Suprapubic skin (tissue), 4 donors: ENCODE data around the gene ANO4. TPM values are rescaled to one million over a fixed set of nuclear protein-coding genes. Genes with fewer than 3 reads are reported as not detected.
"Not testable (repeated sequence)": the region's sequence is repeated elsewhere in the genome, so short reads cannot be mapped to it uniquely, and the experiment has no call there.

Experiments
- DNase-seq, 2 donors: peaks; one replicate each; pipeline ENCODE4 v3.0.0-alpha.2; 2019; ENCODE audit warnings: low spot score in 2 of 2
- H3K27ac ChIP-seq: fragments of 200-600 bp; sonication (generic); one replicate; pipeline ENCODE4 v1.5.1; 2019
- H3K27me3 ChIP-seq: fragments of 200-600 bp; sonication (generic); one replicate; pipeline ENCODE4 v1.5.1; 2019
- H3K36me3 ChIP-seq: fragments of 200-600 bp; sonication (generic); one replicate; pipeline ENCODE4 v1.5.1; 2019
- H3K4me1 ChIP-seq: fragments of 200-600 bp; sonication (generic); one replicate; pipeline ENCODE4 v1.5.1; 2019
- H3K4me3 ChIP-seq: fragments of 200-600 bp; sonication (generic); one replicate; pipeline ENCODE4 v1.5.1; 2019; ENCODE audit warnings: mild to moderate bottlenecking
- H3K9me3 ChIP-seq: fragments of 200-600 bp; sonication (generic); one replicate; pipeline ENCODE4 v1.5.1; 2019
- CTCF ChIP-seq, 2 donors: fragments of 200-600 bp in 1 of 2; fragments of 450-650 bp in 1 of 2; sonication (generic) in 1 of 2; IDR thresholded peaks; one replicate each; pipeline ENCODE4 v1.5.1; 2016 to 2019; ENCODE audit warnings: antibody characterized with exemption in 2 of 2, mild to moderate bottlenecking in 1 of 2, moderate library complexity in 1 of 2
- EP300 ChIP-seq: sonication (generic); formaldehyde crosslinking; IDR thresholded peaks from one replicate; pipeline ENCODE4 v1.6.1; 2017; ENCODE audit warnings: antibody characterized with exemption
- POLR2A ChIP-seq, 2 donors: fragments of 450-650 bp; IDR thresholded peaks; one replicate each; pipeline ENCODE4 v1.6.1; 2017; ENCODE audit warnings: antibody characterized with exemption in 2 of 2, mild to moderate bottlenecking in 2 of 2, moderate library complexity in 2 of 2
- POLR2AphosphoS5 ChIP-seq, 3 donors: sonication (generic); formaldehyde crosslinking; IDR thresholded peaks; one replicate each; pipeline ENCODE4 v1.6.1; 2017; ENCODE audit warnings: antibody characterized with exemption in 3 of 3
- WGBS: methylation state at CpG from one replicate; pipeline ENCODE4 v1.1.5; 2018; 5-methylcytosine and 5-hydroxymethylcytosine counted together
- total RNA-seq, 4 donors: library from RNA; depleted of rRNA; stranded (reverse); fragments of >200 nt; gene quantifications; one replicate each; pipeline ENCODE4 v1.1.0, GENCODE V29; 2016

ANO4 gene
- total RNA-seq, 4 donors from 2014 or later = 0.30 to 1.2 TPM; not detected in 2

GRCh38 chr12:101082706-101083105, 288.1 kb downstream of the ANO4 start:
- WGBS = 76% methylated on average over 3 of the region's 3 CpGs

GRCh38 chr12:101086490-101087135, 292.0 kb downstream of the ANO4 start:
- no peaks in the 10 kb centered on the region for H3K27me3 ChIP-seq
- WGBS = 23% methylated on average over 11 of the region's 11 CpGs
- no peak overlapping the region for H3K4me3 ChIP-seq
- H3K27ac ChIP-seq = no peak overlapping the region
- no peaks in the 10 kb centered on the region for H3K4me1 ChIP-seq
- no peaks in the 10 kb centered on the region for H3K9me3 ChIP-seq
- H3K36me3 ChIP-seq = no peaks in the 10 kb centered on the region
- TF ChIP-seq CTCF (IDR thresholded peaks at IDR 0.05) = no peak
- no peak for TF ChIP-seq POLR2AphosphoS5 (IDR thresholded peaks at IDR 0.05)
- no peak for TF ChIP-seq POLR2A (IDR thresholded peaks at IDR 0.05)
- no peak for TF ChIP-seq EP300
- DNase-seq = no peak

More at GRCh38 chr12:101082706-101083105, 288.1 kb downstream of the ANO4 start:
- DNase-seq = no peak
- no peaks in the 10 kb centered on the region for H3K27me3 ChIP-seq
- no peak overlapping the region for H3K27ac ChIP-seq
- H3K9me3 ChIP-seq = no peaks in the 10 kb centered on the region
- no peaks in the 10 kb centered on the region for H3K36me3 ChIP-seq
- peaks cover 4% of the 10 kb centered on the region for H3K4me1 ChIP-seq
- TF ChIP-seq EP300 (no peak), POLR2AphosphoS5 (IDR thresholded peaks at IDR 0.05) (no peak), CTCF (IDR thresholded peaks at IDR 0.05) (no peak), POLR2A (IDR thresholded peaks at IDR 0.05) (no peak)
- H3K4me3 ChIP-seq = no peak overlapping the region

GRCh38 chr12:101087920-101088319, 293.3 kb downstream of the ANO4 start:
- Histone ChIP-seq H3K27ac (no peak overlapping the region), H3K4me3 (no peak overlapping the region), H3K4me1 (no peaks in the 10 kb centered on the region), H3K36me3 (no peaks in the 10 kb centered on the region), H3K9me3 (no peaks in the 10 kb centered on the region), H3K27me3 (no peaks in the 10 kb centered on the region)
- TF ChIP-seq POLR2AphosphoS5 (IDR thresholded peaks at IDR 0.05) = no peak
- TF ChIP-seq EP300 = no peak
- no peak for TF ChIP-seq POLR2A (IDR thresholded peaks at IDR 0.05)
- no peak for TF ChIP-seq CTCF (IDR thresholded peaks at IDR 0.05)
- 80% methylated on average over 5 of the region's 5 CpGs for WGBS
- DNase-seq = no peak

- Histone ChIP-seq H3K9me3 (no peaks in the 10 kb centered on the region), H3K27ac (no peak overlapping the region), H3K4me3 (no peak overlapping the region), H3K27me3 (no peaks in the 10 kb centered on the region), H3K36me3 (no peaks in the 10 kb centered on the region), H3K4me1 (no peaks in the 10 kb centered on the region)
- 94% methylated on average over 3 of the region's 3 CpGs for WGBS
- no peak for DNase-seq
- TF ChIP-seq POLR2AphosphoS5 (IDR thresholded peaks at IDR 0.05) (no peak), POLR2A (IDR thresholded peaks at IDR 0.05) (no peak), EP300 (no peak), CTCF (IDR thresholded peaks at IDR 0.05) (no peak)
Observed at GRCh38 chr12:101089271-101089670, 294.7 kb downstream of the ANO4 start.

GRCh38 chr12:101090222-101090621, 295.6 kb downstream of the ANO4 start:
- not testable (repeated sequence) for H3K36me3 ChIP-seq, H3K9me3 ChIP-seq

More at GRCh38 chr12:101090222-101090621, 295.6 kb downstream of the ANO4 start:
- 95% methylated on average over 4 of the region's 4 CpGs for WGBS
- H3K4me1 ChIP-seq, H3K27ac ChIP-seq, H3K4me3 ChIP-seq, H3K27me3 ChIP-seq, DNase-seq: not testable (repeated sequence)
